Measurements from ENCODE around the gene SERPINA4.

DNA sequence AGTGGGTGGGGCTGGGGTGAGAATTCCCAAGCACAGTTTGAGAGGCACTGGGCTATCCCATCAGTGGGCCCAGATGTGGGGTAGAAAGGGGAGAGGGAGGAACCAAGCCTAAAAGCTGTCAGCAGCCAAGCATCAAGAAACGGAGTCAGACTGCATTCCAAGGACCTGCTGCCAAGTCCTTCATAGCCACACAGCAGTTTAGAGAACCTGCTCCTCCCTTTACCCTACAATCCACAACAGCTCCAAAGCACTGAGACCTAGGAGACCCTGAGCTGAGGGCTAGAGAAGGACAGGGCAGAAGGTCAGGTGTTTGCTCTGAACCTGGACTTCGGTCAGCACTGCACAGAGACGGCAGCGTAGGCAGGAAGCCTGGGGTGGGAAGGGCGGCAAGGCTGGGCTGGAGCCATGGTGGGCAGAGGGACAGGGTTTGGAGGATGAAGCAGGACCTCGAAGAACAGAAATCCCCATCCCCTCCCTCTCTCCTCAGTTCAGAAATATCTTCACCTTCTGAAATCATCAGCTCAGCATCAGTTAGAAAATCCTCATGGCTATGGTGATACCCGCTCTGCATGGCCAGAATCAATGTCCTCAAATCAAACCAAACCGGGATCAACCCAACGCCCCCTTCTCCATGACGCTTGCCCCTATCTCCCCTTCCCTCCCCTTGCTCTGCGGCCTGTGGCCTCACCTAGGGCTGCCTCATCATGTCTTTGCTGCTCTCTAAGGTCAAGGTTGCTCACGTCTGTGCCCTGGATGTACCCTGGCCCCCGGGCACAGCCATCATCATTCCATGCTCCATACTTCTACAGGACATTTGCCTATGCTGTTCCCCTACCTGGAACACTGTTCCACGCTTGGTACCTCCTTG lies 12.9 kb upstream of the SERPINA4 start:
- TF ChIP-seq, protein P1, sequence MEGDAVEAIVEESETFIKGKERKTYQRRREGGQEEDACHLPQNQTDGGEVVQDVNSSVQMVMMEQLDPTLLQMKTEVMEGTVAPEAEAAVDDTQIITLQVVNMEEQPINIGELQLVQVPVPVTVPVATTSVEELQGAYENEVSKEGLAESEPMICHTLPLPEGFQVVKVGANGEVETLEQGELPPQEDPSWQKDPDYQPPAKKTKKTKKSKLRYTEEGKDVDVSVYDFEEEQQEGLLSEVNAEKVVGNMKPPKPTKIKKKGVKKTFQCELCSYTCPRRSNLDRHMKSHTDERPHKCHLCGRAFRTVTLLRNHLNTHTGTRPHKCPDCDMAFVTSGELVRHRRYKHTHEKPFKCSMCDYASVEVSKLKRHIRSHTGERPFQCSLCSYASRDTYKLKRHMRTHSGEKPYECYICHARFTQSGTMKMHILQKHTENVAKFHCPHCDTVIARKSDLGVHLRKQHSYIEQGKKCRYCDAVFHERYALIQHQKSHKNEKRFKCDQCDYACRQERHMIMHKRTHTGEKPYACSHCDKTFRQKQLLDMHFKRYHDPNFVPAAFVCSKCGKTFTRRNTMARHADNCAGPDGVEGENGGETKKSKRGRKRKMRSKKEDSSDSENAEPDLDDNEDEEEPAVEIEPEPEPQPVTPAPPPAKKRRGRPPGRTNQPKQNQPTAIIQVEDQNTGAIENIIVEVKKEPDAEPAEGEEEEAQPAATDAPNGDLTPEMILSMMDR (conservative IDR thresholded peaks at IDR 0.05 in 1 of 2, IDR thresholded peaks at IDR 0.05 in 1 of 2; ENCODE audit: low read depth in 1 of 2, low read length in 2 of 2) = no peak
- TF ChIP-seq EZH2 (IDR thresholded peaks at IDR 0.05; ENCODE audit: low read length, missing control alignments) = no peak

Data from fibroblast of lung (primary cell).